Measurements from ENCODE around the gene CRYBG2. TPM values are rescaled to one million over a fixed set of nuclear protein-coding genes. Genes with fewer than 3 reads are reported as not detected.

The CRYBG2 gene
- total and polyA plus RNA-seq, 10 of the 15 experiments (the other 5 are each of a cell fraction or from before 2014, with no cell fraction given) = 0.03 to 1.2 (median 0.11) TPM; not detected in 4

- no peak for TF ChIP-seq RAD21 (IDR thresholded peaks at IDR 0.05; ENCODE audit: insufficient read depth, low read depth, low read length)
- no peak for TF ChIP-seq BCL11A (IDR thresholded peaks at IDR 0.05; ENCODE audit: low read depth, low read length)
- TF ChIP-seq PAX5 (IDR thresholded peaks at IDR 0.05; ENCODE audit: borderline replicate concordance, low read depth, low read length) = no peak
- TF ChIP-seq EZH2 (IDR thresholded peaks at IDR 0.05; ENCODE audit: borderline replicate concordance, control insufficient read depth, low read depth, low read length) = no peak
- TF ChIP-seq SIX5 (IDR thresholded peaks at IDR 0.05; ENCODE audit: low read depth, low read length, severe bottlenecking) = no peak
- TF ChIP-seq RCOR1 (conservative IDR thresholded peaks at IDR 0.05; ENCODE audit: low read depth, low read length) = no peak
- no peak for TF ChIP-seq MEF2A (IDR thresholded peaks at IDR 0.05; ENCODE audit: insufficient read depth, low read depth, low read length)
- TF ChIP-seq TCF3 (IDR thresholded peaks at IDR 0.05; ENCODE audit: borderline replicate concordance, insufficient read depth, low read depth, low read length) = no peak
- no peak for TF ChIP-seq NR2C2 (IDR thresholded peaks at IDR 0.05; ENCODE audit: borderline replicate concordance, control insufficient read depth, insufficient read length, low read depth)
- TF ChIP-seq CREB1 (IDR thresholded peaks at IDR 0.05; ENCODE audit: low read depth) = no peak
- TF ChIP-seq NR2F1 (conservative IDR thresholded peaks at IDR 0.05) = no peak
- Histone ChIP-seq H3K79me2 (ENCODE audit: control insufficient read depth, insufficient read depth, low read length) (no peaks in the 10 kb centered on the region), H3K4me3 (no peak overlapping the region), H3K27ac (ENCODE audit: control insufficient read depth, insufficient read depth) (no peak overlapping the region), H3K36me3 (ENCODE audit: control insufficient read depth in 2 of 2, insufficient read depth in 2 of 2, low read length in 1 of 2) (no peaks in the 10 kb centered on the region), H3K27me3 (replicated peaks in 1 of 2; ENCODE audit: control insufficient read depth in 2 of 2, insufficient read depth in 2 of 2, low read length in 1 of 2) (peaks cover under 1 to 2% of the 10 kb centered on the region in 2 experiments; a peak in 3 of 4 replicates), H2AFZ (ENCODE audit: control insufficient read depth, low read depth, low read length) (no peak overlapping the region), H3K4me2 (ENCODE audit: control insufficient read depth, insufficient read depth) (no peak overlapping the region), H3K9ac (ENCODE audit: control insufficient read depth, insufficient read depth, low read length) (no peak overlapping the region), H4K20me1 (ENCODE audit: control insufficient read depth, insufficient read depth) (no peaks in the 10 kb centered on the region), H3K9me3 (replicated peaks; ENCODE audit: control insufficient read depth, insufficient read depth, low read length) (no peaks in the 10 kb centered on the region), H3K4me1 (ENCODE audit: control insufficient read depth, insufficient read depth, low read length) (no peaks in the 10 kb centered on the region)
- intact Hi-C loops (cut with micrococcal nuclease; ENCODE audit: unreplicated experiment) (no loop called here), in situ Hi-C loops (cut with MboI) (no loop called here)
- ChIA-PET POLR2A (interaction anchor here (0.6 kb wide), 1 partner anchor 122 kb away, joined by 4 read pairs; the partner anchor contains the start of gene CEP85), RAD21 (ENCODE audit: unreplicated experiment) (no interaction called here), CTCF (interaction anchor here (1.1 kb wide), 1 partner anchor 8 kb away, joined by 3 read pairs; no protein-coding TSS in a partner anchor), SMC1A (ENCODE audit: uncharacterized antibody, unreplicated experiment) (no interaction called here)
- ATAC-seq = no peak
- no TSS peak for BruUV-seq (replicated peaks)
- no peak for FAIRE-seq
- WGBS (ENCODE audit: insufficient coverage, insufficient replicate concordance, low lambda C conversion rate, missing lambda C conversion rate) = 45% methylated on average over 5 of the region's 5 CpGs
- no peak for DNase-seq (ENCODE audit: low read depth, low spot score)
Measured at GRCh38 chr1:26356106-26356505, 2.2 kb upstream of the CRYBG2 start.

Data from GM12878 (cell line).